GM18858 (cell line): Measurements from ENCODE around the gene CCDC60.

Experiments
- ATAC-seq: cut with Tn5 transposase; IDR thresholded peaks from one replicate; pipeline ENCODE4 v1.9.1; 2021; ENCODE audit not compliant: unreplicated experiment

The CCDC60 gene

DNA sequence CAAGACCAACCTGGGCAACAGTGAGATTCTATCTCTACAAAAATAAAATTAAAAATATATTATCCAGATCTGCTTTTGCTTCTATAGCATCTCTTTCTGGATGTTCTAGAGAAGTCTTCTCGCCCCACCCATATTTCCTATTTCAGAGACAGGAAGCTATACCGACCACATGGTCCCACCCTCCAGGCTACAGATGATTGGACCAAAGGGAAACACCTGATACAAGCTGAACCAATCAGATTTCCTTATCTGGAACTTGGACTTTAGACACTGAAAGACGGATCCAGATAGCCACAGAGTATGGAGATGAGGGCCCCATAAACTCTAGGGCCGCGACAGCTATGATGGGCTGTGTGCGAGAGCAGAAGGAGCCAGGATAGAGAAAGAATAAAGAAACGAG, 48.7 kb downstream of the CCDC60 start:
- ATAC-seq, result no peak

DNA sequence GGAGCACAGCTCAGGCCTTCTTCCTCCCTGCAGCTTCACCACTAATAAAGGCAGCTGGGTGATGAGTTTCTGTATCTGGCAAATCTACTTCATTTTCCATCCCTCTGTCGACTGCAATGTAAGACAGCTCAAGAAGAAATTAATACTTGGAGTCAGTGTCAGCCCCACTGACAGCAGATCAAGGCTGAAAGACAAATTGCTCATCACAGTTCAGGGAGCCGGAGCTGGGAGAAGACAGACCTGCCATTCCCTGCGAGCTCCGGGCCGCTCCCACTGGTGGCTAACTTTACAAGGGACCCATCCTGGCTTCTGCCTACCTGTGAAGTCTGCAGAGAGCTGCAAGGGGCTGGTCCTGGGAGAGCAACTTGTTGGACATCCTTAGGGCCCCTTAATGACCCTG, 49.8 kb downstream of the CCDC60 start:
- no peak for ATAC-seq

- no peak for ATAC-seq
Observed at GRCh38 chr12:119385659-119386058, 51.1 kb downstream of the CCDC60 start.

DNA sequence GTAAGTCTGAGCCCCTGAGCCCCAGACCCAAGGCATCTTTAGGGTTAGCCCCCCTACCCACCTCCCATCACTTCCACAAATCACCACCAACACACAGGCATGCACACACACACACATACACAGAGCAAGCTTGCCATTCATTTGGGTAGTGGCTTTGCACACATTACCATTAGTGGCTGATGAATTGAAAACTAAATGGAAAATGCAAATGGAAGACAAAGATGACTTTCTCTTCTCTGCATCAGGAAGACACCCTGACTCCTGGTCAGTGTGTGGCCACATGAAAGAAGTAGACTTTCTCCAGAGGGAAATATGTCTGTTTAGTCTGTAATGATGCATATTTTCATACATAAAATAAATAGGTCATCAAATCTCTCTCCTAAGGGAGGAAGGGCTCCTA, 55.2 kb downstream of the CCDC60 start:
- ATAC-seq, result no peak

DNA sequence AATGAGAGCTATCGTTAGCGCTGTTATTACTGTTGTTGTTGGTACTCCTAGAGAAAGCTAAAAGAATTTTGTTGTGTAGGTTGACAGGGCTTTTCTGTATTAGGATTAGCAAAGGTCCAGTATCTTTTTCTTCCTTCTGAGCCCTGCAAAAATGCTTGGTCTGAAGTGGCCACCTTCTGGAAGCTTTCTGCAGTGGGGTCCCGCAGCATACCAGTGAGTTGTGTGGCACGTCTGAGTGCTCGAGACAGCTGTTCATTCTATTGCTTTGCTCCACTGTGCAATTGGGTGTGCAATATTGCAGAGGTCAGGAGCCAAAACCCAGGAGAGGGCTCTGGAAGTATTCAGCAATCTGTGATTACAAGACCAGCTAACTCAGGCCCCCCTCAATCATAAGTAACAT, 57.1 kb downstream of the CCDC60 start:
- no peak for ATAC-seq

- no peak for ATAC-seq
Observed at GRCh38 chr12:119393677-119394076, 59.1 kb downstream of the CCDC60 start.

GRCh38 chr12:119397540-119397939, 63.0 kb downstream of the CCDC60 start:
- no peak for ATAC-seq

GRCh38 chr12:119398190-119398589, 63.7 kb downstream of the CCDC60 start:
- no peak for ATAC-seq

DNA sequence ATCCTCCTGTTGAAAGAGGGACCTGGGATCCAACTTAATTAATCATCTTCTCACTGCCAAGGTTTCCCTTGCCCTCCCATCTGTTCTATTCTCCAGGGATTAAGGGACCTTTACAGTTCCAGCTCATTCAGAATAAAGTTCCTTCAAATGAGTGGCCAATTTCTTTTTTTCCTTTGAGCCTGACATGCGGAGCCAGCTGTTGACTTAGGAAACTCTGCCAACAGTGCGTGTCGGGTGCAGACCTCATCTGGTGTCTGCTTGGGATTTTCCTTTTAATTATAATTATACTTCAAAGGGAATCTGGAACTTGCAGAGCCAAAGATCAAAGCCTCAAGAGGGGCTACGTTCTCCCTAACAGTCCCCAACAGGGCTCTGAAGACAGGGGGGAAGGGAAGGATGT, 64.8 kb downstream of the CCDC60 start:
- ATAC-seq, result no peak

DNA sequence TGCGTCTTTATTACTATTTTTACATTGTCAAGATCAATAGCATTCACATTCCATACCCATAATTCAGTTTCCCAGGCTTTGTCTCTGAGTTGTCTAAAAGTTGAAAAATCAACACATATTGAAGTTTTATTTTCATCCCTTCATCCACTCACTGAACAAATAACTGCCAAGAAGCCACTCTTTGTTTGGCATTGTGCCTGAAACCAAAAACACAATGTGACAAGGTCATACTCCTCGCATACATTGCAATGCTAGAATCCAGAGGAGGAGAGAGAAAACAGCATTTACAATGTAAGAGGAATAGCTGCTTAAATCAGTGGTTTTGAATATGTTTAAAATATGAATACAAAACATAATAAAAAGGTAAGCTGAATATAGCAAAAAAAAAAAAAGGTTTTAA, 71.8 kb downstream of the CCDC60 start:
- no peak for ATAC-seq

DNA sequence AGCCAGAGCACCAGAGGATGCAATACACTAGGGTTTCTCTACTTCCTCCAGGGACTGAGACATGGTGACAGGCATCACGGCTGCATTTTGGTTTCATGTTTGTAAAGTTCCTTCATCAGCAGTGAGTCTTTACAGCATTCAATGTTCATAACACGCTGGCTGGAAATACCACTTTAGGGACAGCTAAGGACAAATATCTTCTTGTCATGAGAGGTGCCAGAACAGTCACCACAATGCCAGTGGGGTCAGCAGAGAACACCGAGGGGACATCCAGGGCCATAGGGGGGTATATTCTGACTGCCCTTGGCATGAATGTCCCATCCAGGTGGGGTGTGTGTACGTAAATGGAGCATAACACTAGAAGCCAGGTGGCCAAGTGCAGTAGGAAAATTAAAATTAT, 72.3 kb downstream of the CCDC60 start:
- ATAC-seq, result no peak

DNA sequence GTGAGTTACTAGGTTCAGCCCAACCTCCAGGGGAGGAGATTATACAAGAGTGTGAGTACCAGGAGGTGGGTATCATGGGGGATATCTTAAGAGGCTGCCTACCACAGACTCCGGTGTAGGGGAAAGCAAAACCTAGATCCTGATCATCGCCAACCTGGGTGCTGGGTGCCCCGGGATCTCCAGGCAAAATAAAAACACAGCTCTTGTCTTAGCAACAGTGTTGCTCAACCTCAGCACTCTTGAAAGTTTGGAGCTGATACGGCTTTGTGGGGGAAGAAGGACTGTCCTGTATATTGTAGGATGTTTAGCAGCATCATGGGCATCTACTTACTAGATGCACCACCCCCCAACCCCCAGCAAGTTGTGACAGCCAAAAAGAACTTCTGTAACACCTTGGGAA, 74.5 kb downstream of the CCDC60 start:
- no peak for ATAC-seq

- ATAC-seq, result no peak
Observed at GRCh38 chr12:119410396-119410795, 75.9 kb downstream of the CCDC60 start.

DNA sequence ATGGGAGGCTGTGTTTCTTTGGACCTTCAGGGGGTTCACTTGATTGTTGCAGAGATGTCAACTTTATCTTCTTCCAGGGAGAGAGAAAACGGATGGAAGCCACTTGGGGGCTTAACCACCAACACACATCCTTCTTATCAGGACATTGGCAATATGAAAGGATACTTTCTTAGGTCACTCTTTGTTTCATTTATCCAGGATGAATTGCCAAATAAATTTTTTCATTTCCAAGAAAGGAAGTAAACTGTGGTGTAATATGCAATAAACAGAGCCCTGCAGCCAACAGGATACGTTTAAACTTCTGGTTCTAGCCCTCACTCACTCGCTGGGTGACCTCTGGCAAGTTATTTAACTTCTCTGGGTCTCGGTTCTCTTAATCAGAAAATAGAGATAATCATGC, 77.8 kb downstream of the CCDC60 start:
- no peak for ATAC-seq

- no peak for ATAC-seq
Observed at GRCh38 chr12:119412811-119413794, 78.6 kb downstream of the CCDC60 start.

- no peak for ATAC-seq
Observed at GRCh38 chr12:119415714-119416113, 81.2 kb downstream of the CCDC60 start.

DNA sequence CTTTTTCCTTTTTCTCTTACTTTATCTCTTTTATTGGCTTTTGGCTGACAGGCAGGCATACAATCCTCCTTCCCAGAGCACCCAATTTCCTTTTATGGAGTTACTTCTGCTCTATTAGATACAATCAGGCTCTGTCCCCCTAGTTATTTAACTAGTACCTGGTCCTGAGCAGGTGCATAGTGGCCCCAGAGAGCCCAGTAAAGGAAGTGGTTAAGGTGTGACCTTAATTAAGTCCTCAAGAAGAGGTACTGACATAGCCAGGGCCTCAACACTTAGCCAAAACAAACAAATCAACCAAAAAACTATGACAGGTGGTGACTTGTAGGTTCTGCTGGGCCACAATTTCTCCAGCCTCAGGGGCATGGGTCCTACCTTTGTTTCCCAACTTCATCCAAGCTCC, 82.9 kb downstream of the CCDC60 start:
- no peak for ATAC-seq

- no peak for ATAC-seq
Observed at GRCh38 chr12:119419381-119419780, 84.9 kb downstream of the CCDC60 start.

GRCh38 chr12:119423285-119423684, 88.8 kb downstream of the CCDC60 start:
- no peak for ATAC-seq

- no peak for ATAC-seq
Observed at GRCh38 chr12:119425623-119426022, 91.1 kb downstream of the CCDC60 start.

- no peak for ATAC-seq
Observed at GRCh38 chr12:119431151-119431550, 96.6 kb downstream of the CCDC60 start.

DNA sequence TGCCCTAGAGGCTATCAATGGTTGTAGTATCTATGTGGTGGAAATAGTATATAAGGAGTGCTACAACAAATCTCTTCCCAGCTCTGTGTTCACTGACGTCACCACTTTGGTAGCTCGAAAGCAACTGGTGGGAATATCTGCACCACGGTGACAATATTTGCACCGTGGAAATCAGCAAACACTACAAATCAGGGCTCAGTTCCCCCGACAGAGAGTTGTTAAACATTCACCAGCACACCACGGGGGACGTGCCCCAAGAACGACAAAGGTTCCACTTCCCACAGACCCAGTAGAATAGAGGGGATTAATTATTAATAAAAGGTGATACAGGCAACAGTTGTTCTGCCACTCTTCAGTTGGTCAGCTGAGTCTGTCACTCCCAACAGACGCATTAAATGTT, 98.4 kb downstream of the CCDC60 start:
- ATAC-seq, result no peak
